PFSK-1 (cell line): ENCODE measurements around the gene AFAP1L1.

ENCODE experiments used
- FOXP2 ChIP-seq: optimal IDR thresholded peaks from 2 replicates; pipeline ENCODE3; 2011; ENCODE audit warnings: borderline replicate concordance, control low read depth, inconsistent platforms; ENCODE audit not compliant: insufficient read depth; ENCODE audit errors: extremely low read length, extremely low read depth
- POLR2AphosphoS5 ChIP-seq: IDR thresholded peaks from 2 replicates; pipeline ENCODE4 v1.6.1; 2012; ENCODE audit warnings: low read depth, mild to moderate bottlenecking, control low read depth, low read length, moderate library complexity
- TAF1 ChIP-seq: IDR thresholded peaks from 2 replicates; pipeline ENCODE4 v1.6.1; 2012; ENCODE audit warnings: low read length, control low read depth, borderline replicate concordance; ENCODE audit not compliant: insufficient read depth
- TF ChIP-seq, protein P1 (sequence below), 2 experiments: IDR thresholded peaks; 2 replicates each; pipeline versions ENCODE4 v1.6.1 to v1.8.0; 2011 to 2012; ENCODE audit warnings: low read depth in 2 of 2, low read length in 2 of 2, control low read depth in 1 of 2, inconsistent platforms in 1 of 2, mild to moderate bottlenecking in 1 of 2, moderate library complexity in 1 of 2; ENCODE audit not compliant: insufficient read depth in 1 of 2

DNA sequence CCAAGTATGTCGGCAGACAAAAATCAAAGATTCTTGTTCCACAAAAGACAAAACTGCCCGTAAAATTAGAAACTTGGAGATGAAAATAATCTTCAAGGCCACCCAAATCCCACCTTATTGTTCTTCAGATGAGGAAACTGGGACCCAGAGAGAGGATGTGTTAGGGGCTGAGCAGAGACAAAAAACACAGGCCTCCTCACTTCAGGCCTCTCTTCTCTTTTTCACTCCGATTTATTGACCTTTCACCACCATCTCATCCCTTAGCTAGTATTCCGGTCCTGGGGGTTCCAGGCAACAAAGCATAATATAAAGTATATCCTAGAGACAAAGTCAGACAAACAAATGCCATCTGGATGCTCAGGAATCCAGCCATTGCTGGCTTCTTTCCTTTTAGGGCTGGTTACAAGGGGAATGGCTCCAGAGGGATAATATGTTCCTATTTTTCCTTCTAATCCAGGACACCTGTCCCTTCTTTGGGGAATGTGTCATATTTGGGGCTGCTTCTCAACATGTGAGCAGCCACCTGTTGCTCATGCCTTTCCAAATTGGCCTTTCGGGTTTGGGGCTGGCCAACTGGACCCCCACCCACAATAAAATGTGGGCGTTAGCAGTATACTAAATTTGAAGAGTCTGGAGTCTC, 42.2 kb upstream of the AFAP1L1 start:
- TF ChIP-seq POLR2AphosphoS5 (no peak), TAF1 (no peak), FOXP2 (no peak)
- TF ChIP-seq, protein P1, sequence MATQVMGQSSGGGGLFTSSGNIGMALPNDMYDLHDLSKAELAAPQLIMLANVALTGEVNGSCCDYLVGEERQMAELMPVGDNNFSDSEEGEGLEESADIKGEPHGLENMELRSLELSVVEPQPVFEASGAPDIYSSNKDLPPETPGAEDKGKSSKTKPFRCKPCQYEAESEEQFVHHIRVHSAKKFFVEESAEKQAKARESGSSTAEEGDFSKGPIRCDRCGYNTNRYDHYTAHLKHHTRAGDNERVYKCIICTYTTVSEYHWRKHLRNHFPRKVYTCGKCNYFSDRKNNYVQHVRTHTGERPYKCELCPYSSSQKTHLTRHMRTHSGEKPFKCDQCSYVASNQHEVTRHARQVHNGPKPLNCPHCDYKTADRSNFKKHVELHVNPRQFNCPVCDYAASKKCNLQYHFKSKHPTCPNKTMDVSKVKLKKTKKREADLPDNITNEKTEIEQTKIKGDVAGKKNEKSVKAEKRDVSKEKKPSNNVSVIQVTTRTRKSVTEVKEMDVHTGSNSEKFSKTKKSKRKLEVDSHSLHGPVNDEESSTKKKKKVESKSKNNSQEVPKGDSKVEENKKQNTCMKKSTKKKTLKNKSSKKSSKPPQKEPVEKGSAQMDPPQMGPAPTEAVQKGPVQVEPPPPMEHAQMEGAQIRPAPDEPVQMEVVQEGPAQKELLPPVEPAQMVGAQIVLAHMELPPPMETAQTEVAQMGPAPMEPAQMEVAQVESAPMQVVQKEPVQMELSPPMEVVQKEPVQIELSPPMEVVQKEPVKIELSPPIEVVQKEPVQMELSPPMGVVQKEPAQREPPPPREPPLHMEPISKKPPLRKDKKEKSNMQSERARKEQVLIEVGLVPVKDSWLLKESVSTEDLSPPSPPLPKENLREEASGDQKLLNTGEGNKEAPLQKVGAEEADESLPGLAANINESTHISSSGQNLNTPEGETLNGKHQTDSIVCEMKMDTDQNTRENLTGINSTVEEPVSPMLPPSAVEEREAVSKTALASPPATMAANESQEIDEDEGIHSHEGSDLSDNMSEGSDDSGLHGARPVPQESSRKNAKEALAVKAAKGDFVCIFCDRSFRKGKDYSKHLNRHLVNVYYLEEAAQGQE (IDR thresholded peaks at IDR 0.05; ENCODE audit: insufficient read depth in 1 of 2, low read depth in 2 of 2, low read length in 2 of 2) = no peak
